GM19025 (cell line): Measurements from ENCODE around the gene OR52E2.
"Not testable (repeated sequence)": the region's sequence is repeated elsewhere in the genome, so short reads cannot be mapped to it uniquely, and the experiment has no call there.

Source experiments
- ATAC-seq: cut with Tn5 transposase; IDR thresholded peaks from one replicate; pipeline ENCODE4 v1.9.1; 2021; ENCODE audit warnings: mild to moderate bottlenecking, low read depth, moderate library complexity; ENCODE audit not compliant: unreplicated experiment

The OR52E2 gene

GRCh38 chr11:5059391-5059790 is at the start of gene OR52E2:
TSS of gene OR52E2 (minus strand) at chr11:5059627. CDS start at chr11:5059627, 0 bp downstream.
- no peak for ATAC-seq

DNA sequence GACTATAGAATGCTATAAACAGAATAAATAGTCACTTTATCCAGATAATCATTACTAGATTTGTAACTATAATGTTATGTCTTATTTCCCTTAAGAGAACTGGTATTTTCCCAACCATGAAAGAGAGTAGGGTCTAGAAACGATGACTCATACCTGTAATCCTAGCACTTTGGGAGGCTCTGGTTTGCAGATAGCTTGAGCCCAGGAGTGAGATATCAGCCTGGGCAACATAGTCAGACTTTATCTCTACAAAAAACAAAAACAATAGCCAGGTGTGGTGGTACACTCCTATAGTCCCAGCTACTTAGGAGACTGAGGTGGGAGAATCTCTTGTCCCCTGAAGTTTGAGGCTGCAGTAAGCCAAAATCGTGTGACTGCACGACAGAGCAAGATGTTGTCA is 47.9 kb upstream of the OR52E2 start:
- ATAC-seq: no peak

DNA sequence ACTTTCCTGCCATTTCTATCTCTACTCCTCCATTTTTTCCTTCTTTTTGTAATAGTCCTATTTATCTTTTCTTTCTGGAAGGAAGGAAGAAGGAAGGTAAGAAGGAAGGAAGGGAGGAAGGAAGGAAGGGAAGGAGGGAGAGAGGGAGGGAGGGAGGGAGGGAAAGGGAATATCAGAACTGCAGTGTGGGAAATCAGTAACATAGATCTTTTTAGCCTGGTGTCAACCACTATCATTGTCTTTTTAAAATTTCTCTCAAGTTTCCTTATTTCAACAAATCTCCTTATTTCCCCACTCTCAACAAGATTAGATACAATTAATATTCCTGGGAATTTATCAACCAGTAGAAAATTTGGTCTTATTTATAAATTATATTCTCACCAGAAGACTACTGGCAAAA is 43.6 kb upstream of the OR52E2 start:
- no peak for ATAC-seq

DNA sequence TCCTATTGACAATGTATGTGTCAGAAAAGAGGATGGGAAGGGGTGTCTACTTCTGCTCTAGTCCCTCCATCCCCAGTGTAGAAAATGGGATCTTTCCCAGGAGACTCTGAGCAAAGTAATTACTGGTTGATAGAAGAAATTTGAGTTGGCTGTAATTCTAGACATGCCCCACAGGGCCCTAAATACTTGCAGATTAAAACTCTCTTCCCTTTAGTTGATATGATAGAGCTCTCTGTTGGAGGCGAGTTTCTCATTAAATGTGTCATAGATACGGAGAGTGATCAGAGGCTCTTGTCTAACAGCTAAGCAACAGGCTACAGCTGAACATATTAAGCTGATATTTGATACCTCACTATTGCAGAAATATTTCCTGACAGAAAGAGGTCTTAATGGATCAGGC is 42.8 kb upstream of the OR52E2 start:
- ATAC-seq: no peak

- no peak for ATAC-seq
Observed at GRCh38 chr11:5096011-5096410, 36.6 kb upstream of the OR52E2 start.

DNA sequence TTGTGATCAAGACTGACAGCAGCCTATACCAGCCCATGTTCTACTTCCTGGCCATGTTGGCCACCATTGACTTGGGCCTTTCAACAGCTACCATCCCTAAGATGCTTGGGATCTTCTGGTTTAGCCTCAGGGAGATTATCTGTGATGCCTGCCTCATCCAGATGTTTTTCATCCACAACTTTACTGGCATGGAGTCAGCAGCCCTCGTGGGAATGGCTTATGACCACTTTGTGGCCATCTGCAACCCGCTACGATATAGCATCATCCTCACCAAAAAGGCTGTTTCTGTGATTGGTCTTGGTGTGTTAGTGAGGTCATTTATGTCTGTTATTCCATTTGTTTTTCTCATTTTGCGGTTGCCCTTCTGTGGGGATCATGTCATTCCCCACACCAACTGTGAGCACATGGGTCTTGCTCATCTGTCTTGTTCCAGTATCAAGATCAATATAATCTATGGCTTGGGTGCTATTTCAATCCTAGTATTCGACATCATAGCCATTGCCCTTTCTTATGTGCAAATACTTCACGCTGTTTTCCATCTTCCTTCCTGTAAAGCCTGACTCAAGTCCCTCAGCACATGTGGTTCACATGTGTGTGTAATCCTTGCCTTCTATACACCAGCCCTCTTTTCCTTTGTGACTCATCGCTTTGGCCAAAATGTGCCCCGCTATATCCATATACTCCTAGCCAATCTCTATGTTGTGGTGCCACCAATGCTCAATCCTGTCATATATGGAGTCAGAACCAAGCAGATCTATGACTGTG is 33.6 kb upstream of the OR52E2 start:
- ATAC-seq: no peak

DNA sequence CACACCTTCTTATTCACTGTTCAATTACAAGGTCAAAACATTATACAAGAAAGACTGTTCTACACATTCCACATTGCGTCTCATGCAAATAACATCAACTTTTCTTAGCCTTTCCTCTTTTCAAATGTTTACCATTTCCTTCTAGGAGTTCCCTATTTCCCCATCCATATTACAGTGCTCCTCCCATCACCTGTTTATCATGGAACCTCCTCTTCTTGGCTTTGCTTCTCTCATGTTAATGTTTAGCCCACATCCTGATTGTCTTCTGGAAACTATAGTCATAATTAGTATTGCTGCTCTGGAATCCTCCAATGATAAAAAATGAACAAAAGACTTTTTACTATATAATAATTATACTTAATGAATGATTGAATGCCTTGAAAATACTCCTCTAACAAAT is 31.2 kb upstream of the OR52E2 start:
- ATAC-seq: no peak

- ATAC-seq: no peak
Observed at GRCh38 chr11:5088556-5088955, 29.1 kb upstream of the OR52E2 start.

- no peak for ATAC-seq
Observed at GRCh38 chr11:5083602-5084001, 24.2 kb upstream of the OR52E2 start.

- no peak for ATAC-seq
Observed at GRCh38 chr11:5081405-5081804, 22.0 kb upstream of the OR52E2 start.

DNA sequence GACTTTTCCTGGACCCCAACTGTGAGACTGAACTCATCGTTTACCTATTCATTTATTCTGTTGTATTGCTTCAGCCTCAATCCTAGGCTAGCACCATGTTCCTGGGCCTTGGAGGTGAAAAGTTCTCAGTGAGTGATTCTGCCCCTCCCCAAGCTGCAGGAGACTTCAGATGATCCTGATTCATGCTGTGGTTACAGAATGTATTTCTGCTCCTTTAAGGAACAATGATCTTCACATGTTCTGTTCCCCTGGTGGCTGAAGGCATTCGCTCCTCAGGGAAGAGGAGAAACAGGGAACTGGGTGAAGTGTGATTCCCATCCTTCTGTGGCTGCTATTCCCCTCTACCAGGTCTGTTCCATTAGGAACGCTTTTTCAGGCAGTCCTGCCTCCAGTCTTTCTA is 12.4 kb upstream of the OR52E2 start:
- no peak for ATAC-seq

GRCh38 chr11:5069272-5069671 is 9.8 kb upstream of the OR52E2 start, which contains the start of gene OR52E1:
TSS of gene OR52E1 (plus strand) at chr11:5069572.
- no peak for ATAC-seq

GRCh38 chr11:5065027-5065426 is 5.6 kb upstream of the OR52E2 start:
- no peak for ATAC-seq

DNA sequence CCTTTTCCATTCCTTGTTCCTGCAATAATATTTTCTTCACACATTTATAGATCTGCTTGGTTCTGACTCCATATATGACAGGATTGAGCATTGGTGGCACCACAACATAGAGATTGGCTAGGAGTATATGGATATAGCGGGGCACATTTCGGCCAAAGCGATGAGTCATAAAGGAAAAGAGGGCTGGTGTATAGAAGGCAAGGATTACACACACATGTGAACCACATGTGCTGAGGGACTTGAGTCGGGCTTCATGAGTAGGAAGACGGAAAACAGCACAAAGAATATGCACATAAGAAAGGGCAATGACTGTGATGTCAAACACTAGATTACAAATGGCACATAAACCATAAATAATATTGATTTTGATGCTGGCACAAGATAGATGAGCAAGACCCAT is 748 bp downstream of the OR52E2 start:
- ATAC-seq: not testable (repeated sequence)

DNA sequence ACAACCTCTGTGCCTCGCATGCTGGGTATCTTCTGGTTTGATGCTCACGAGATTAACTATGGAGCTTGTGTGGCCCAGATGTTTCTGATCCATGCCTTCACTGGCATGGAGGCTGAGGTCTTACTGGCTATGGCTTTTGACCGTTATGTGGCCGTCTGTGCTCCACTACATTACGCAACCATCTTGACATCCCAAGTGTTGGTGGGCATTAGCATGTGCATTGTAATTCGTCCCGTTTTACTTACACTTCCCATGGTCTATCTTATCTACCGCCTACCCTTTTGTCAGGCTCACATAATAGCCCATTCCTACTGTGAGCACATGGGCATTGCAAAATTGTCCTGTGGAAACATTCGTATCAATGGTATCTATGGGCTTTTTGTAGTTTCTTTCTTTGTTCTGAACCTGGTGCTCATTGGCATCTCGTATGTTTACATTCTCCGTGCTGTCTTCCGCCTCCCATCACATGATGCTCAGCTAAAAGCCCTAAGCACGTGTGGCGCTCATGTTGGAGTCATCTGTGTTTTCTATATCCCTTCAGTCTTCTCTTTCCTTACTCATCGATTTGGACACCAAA is 12.6 kb downstream of the OR52E2 start:
- no peak for ATAC-seq

DNA sequence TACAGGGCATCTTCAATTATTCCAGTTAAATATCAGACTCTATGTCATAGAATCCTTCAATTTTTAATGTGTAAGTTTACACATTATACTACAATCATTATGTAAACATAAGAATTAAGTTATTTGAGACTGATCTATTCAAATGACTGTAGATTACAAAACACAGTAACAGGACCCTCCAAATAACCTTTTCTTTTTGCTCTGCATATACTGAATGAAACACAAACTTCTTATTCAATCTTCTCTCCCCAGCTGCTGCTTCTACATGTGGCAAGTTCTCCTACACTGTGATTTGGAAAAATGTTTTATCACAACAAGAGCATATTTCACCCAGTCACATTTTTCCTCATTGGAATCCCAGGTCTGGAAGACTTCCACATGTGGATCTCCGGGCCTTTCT is 13.2 kb downstream of the OR52E2 start, which contains the start of gene OR52J3:
TSS of gene OR52J3 (plus strand) at position 301 of the 400 bp plus-strand sequence. CDS start at position 301, 0 bp downstream.
- no peak for ATAC-seq

DNA sequence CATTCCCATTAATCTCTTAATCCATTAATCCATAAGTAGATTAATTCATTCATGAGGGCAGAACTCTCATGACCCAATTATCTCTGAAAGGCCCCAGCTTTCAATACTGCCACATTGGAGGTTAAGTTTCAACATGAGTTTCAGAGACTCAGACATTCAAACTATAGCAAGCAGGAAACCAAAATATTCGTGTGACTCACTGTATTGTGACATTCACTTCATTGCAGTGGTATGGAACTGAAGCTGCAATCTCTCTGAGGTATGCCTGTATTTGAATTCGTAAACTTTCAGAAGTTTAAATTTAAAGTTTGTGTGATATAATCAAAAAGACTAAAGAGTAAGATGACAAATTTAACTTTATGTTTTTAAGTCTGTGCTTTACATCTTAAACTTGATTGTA is 16.0 kb downstream of the OR52E2 start:
- ATAC-seq: no peak

GRCh38 chr11:5042091-5042490 is 17.3 kb downstream of the OR52E2 start:
- ATAC-seq: no peak

DNA sequence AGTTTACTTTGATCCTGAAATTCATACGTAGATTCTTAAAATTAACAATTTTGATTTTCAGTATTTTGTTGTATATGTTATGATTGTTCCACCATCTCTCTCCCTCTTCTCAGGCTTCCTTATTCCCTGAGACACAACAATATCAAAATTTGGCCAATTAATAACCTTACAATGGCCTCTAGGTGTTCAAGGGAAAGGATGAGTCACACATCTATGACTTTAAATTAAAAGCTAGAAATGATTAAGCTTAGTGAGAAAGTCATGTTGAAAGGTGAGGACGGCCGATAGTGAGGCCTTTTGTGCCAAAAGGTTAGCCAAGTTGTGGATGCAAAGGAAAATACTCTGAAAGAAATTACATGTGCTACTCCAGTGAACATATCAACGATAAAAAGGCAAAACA is 18.6 kb downstream of the OR52E2 start:
- no peak for ATAC-seq

DNA sequence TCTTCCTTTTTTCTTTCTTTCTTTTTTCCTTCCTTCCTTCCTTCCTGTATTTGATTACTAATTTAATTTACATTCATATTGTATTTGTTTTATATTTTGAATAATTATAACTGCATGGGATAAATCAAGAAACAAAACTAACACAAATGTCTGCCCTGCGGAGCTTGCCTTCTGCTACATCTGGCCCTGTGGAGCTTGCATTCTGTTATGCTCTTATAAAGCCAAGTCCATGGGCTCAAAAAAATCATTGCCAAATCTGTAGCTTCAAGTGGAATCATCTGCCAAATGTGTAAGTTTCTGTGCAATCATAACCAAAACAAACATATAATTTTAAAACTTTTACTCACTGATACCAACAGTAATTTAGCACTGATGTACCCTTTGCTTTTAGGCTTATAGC is 21.1 kb downstream of the OR52E2 start:
- ATAC-seq: no peak

GRCh38 chr11:5037926-5038325 is 21.5 kb downstream of the OR52E2 start:
- no peak for ATAC-seq

- no peak for ATAC-seq
Observed at GRCh38 chr11:5036669-5037068, 22.8 kb downstream of the OR52E2 start.
